Sigmoid colon (tissue), 3 donors: ENCODE results near the gene TRIM37.

ENCODE experiments used
- CTCF ChIP-seq, 4 experiments: fragments of 450-650 bp in 3 of 4; fragments of 200-600 bp in 1 of 4; IDR thresholded peaks; one replicate each; pipeline ENCODE4 v1.5.1; 2016 to 2019; ENCODE audit warnings: antibody characterized with exemption in 4 of 4, mild to moderate bottlenecking in 3 of 4, moderate library complexity in 2 of 4
- POLR2A ChIP-seq, 2 donors: fragments of 450-650 bp; IDR thresholded peaks; one replicate each; pipeline ENCODE4 v1.6.1; 2016; ENCODE audit warnings: antibody characterized with exemption in 2 of 2, mild to moderate bottlenecking in 2 of 2, moderate library complexity in 2 of 2

GRCh38 chr17:59093702-59094231 lies 12.9 kb downstream of the TRIM37 start:
- no peak for TF ChIP-seq CTCF (IDR thresholded peaks at IDR 0.05)
- no peak for TF ChIP-seq POLR2A (IDR thresholded peaks at IDR 0.05)
